NCI-H1694 (cell line): ENCODE measurements around the gene DIP2C.
A peak's percentile ranks its signal among the peaks of the same experiment; 100 is the strongest.
"Not testable (repeated sequence)": the region's sequence is repeated elsewhere in the genome, so short reads cannot be mapped to it uniquely, and the experiment has no call there.

Source experiments
- DNase-seq: peaks from one replicate; lab custom pipeline; 2025; lab: John Stamatoyannopoulos, UW

The DIP2C gene

GRCh38 chr10:491667-492424, 197.6 kb downstream of the DIP2C start:
- DNase-seq, result no peak

GRCh38 chr10:490891-491571, 198.4 kb downstream of the DIP2C start:
- no peak for DNase-seq

GRCh38 chr10:490256-490655, 199.2 kb downstream of the DIP2C start:
- DNase-seq, result no peak

GRCh38 chr10:489330-489729, 200.1 kb downstream of the DIP2C start:
- no peak for DNase-seq

- DNase-seq, result no peak
These were observed 200.6 kb downstream of the DIP2C start for GRCh38 chr10:488933-489215.

- no peak for DNase-seq
These were observed 201.2 kb downstream of the DIP2C start for GRCh38 chr10:488081-488932.

- no peak for DNase-seq
These were observed 202.7 kb downstream of the DIP2C start for GRCh38 chr10:486666-487322.

- DNase-seq, result no peak
These were observed 203.3 kb downstream of the DIP2C start for GRCh38 chr10:486206-486605.

GRCh38 chr10:485776-486175, 203.7 kb downstream of the DIP2C start:
- DNase-seq, result no peak

- DNase-seq, result no peak
These were observed 204.4 kb downstream of the DIP2C start for GRCh38 chr10:484925-485661.

- DNase-seq, result no peak
These were observed 205.0 kb downstream of the DIP2C start for GRCh38 chr10:484441-484924.

- no peak for DNase-seq
These were observed 206.2 kb downstream of the DIP2C start for GRCh38 chr10:483261-483660.

- DNase-seq, result no peak
These were observed 206.6 kb downstream of the DIP2C start for GRCh38 chr10:482848-483247.

- no peak for DNase-seq
These were observed 207.4 kb downstream of the DIP2C start for GRCh38 chr10:482051-482501.

GRCh38 chr10:481628-482027, 207.8 kb downstream of the DIP2C start:
- DNase-seq, result no peak

GRCh38 chr10:480928-481552, 208.4 kb downstream of the DIP2C start:
- peak; percentile 86 for DNase-seq

- no peak for DNase-seq
These were observed 209.0 kb downstream of the DIP2C start for GRCh38 chr10:480498-480927.

- DNase-seq, result not testable (repeated sequence)
These were observed 209.6 kb downstream of the DIP2C start for GRCh38 chr10:479706-480497.

GRCh38 chr10:478471-479245, 210.8 kb downstream of the DIP2C start:
- DNase-seq, result no peak
